Activated naive CD4-positive, alpha-beta T cell treated with anti-CD3 and anti-CD28 coated beads, Interleukin-2, amount 50 U/mL, for 72 hours (primary cell): Measurements from ENCODE around the gene AGRN. TPM values are rescaled to one million over a fixed set of nuclear protein-coding genes. Genes with fewer than 3 reads are reported as not detected.
"Not testable (repeated sequence)": the region's sequence is repeated elsewhere in the genome, so short reads cannot be mapped to it uniquely, and the experiment has no call there.

Source experiments
- ATAC-seq, 2 donors: fragments of 150-1000 bp; cut with Tn5 transposase; 2 replicates each; pipeline ENCODE4 v1.10.0; 2021; ENCODE audit warnings: mild to moderate bottlenecking in 2 of 2, moderate library complexity in 2 of 2
- DNase-seq, 2 donors: peaks; one replicate each; pipeline ENCODE4 v3.0.0; 2021 to 2022; ENCODE audit warnings: low spot score in 2 of 2
- H3K27ac Mint-ChIP-seq, 2 donors: one replicate each; pipeline ENCODE4 v1.8.0; 2022; ENCODE audit warnings: mild to moderate bottlenecking in 2 of 2, mixed read lengths in 2 of 2
- H3K36me3 Mint-ChIP-seq, 2 donors: one replicate each; pipeline ENCODE4 v1.8.0; 2022; ENCODE audit warnings: mixed read lengths in 2 of 2
- H3K9me3 Mint-ChIP-seq, 2 donors: one replicate each; pipeline ENCODE4 v1.8.0; 2022; ENCODE audit warnings: mixed read lengths in 2 of 2
- total RNA-seq, 2 donors: library from RNA; stranded (reverse); gene quantifications; one replicate each; pipeline ENCODE4 v1.2.3, GENCODE V29; 2022

AGRN gene
- total RNA-seq, 2 donors from 2014 or later, result 44.5 to 79.9 TPM

DNA sequence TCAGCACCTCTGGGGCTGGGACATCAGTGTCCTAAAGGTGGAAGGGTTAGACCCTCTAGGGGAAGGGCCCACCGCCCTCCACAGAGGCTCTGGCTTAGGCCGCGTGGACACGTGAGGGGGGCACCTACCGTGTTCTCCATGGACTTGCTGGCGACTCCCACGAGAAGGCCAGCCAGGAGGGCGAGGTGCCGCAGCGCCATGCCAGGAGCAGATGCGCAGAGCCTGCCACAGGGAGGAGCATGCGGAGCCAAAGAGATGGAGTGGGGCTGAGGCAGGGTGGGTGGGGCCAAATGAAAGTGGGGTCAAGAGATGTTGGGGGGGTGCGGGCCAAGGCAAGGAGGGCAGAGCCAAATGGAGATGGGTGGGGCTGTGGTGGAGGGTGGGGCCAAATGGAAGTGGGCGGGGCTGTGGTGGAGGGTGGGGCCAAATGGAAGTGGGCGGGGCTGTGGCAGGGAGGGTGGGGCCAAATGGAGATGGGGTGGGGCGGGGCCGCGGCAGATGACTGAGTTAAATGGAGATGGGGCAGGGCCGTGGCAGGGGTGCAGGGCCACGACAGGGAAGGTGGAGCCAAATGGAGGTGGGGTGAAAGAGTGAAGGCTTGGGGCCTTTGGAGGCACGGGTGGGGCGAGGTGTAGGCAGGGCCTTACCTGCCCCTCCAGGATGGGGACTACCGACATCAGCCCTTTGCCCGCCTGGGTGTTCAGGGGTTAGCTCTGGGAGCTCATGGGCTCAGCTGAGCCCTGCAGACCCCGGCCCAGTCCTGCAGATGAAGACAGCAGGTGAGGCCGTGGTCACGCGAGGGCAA is 71.6 kb downstream of the AGRN start:
- peak in 1 of 2 donors; percentile 33 for ATAC-seq
- H3K36me3 Mint-ChIP-seq, result no peaks in the 10 kb centered on the region
- no peak overlapping the region for H3K27ac Mint-ChIP-seq
- no peak for DNase-seq
- no peaks in the 10 kb centered on the region for H3K9me3 Mint-ChIP-seq

DNA sequence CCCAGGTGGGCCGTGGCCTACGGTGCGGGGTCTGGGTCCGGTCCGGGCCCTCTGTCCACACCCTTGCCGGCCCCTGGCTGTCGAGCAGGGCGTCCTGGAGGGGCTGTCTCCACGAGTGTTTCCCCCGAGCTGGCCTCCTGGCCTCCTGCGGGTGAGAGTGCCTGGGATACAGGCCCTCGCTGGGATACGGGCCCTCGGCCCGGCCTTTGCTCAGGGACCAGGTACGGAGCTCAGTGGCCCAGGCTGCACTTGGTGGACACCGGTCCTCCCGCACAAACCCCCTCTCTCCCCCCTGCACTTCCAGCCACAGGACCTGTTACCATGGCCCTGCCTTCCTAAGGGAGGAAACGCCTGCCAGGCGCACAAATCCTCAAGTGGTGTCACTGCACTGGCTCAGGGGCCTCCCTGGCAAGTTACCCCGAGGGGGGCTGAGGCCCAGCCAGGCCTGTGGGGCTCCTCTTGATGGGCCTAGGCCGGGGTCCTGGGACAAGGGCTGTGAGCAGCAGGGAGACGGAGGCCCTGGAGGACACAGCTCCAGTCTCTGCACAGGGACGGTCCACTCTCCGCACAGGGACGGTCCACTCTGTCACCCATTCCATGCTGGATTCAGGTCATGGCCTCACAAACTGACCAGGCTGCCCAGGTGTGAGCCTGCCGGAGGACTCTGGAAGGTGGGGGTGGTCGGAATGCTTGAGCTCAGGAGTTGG is 72.4 kb downstream of the AGRN start:
- H3K27ac Mint-ChIP-seq, result no peak overlapping the region
- ATAC-seq (no peak), DNase-seq (no peak)
- no peaks in the 10 kb centered on the region for H3K9me3 Mint-ChIP-seq
- H3K36me3 Mint-ChIP-seq, result no peaks in the 10 kb centered on the region

DNA sequence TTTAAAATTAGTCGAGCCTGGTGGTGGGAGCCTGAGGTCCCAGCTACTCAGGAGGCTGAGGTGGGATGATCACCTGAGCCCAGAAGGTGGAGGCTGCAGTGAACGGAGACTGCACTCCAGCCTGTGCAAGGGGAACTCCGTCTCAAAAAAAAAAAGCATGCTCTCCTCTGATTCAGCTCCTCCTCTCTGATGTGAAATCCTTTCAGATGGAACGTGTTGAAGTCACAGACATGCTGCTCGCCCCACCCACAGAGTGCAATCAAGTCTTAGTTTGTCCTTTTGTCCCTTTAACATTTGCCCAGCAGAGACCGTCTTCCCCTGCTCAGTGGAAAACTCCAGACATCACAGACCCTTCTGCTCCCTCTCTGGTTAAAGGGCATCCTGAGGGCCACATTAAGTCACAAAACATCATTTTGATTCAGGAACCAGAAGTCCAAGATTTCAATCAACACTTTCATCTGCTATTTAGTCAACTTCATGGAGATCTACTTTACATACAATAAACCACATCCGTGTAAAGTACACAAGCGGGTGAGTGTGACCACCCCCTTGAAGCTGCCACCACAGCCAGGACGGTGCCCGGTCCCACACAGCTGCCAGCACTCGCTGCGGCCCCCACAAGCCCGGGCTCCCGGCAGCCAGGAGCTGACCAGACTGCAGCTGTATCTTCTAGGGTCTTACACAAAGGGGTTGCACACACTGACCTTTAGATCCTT is 73.1 kb downstream of the AGRN start:
- Mint-ChIP-seq H3K36me3 (peaks cover 0 to 7% of the 10 kb centered on the region in 2 donors), H3K27ac (no peak overlapping the region), H3K9me3 (no peaks in the 10 kb centered on the region)
- ATAC-seq (peak in 1 of 2 donors; percentile 25), DNase-seq (no peak)

DNA sequence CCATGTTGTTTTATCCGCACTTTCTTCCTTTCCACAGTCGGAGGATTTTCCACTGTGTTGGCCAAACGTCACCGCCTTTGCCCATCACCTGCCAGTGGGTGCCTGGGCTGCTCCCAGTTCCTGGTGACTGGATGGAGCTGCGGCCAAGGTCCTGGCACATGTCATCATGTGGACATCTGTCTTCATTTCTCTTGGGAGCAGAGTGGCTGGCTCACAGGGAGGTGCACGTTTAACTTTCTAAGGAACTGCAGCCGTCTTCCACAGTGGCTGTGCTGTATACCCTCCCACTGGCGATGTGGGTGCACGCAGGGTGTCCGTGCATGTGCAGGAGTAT is 73.7 kb downstream of the AGRN start:
- DNase-seq (no peak), ATAC-seq (no peak)
- H3K27ac Mint-ChIP-seq, result no peak overlapping the region
- peaks cover under 1 to 13% of the 10 kb centered on the region in 2 donors for H3K36me3 Mint-ChIP-seq
- peaks cover 0 to under 1% of the 10 kb centered on the region in 2 donors for H3K9me3 Mint-ChIP-seq

DNA sequence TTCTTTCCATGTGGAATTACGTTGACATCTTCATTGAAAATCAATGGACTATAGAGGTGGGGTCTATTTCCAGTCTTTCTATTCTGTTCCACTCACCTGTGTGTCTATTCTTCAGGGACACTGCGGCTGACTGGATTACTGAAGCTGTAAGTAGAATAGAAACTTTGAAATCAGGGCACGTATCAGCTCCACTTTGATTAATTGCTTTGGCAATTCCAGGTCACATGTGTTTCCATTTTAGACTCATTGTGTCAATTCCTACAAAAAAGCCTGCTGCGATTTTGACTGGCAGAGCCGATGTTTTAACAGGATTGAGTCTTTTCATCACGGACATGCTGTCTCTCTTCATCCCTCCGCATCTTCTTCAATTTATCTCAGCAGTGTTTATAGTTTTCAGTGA is 75.1 kb downstream of the AGRN start:
- DNase-seq, result no peak
- Mint-ChIP-seq H3K27ac (no peak overlapping the region), H3K36me3 (peaks cover 14 to 26% of the 10 kb centered on the region in 2 donors)

DNA sequence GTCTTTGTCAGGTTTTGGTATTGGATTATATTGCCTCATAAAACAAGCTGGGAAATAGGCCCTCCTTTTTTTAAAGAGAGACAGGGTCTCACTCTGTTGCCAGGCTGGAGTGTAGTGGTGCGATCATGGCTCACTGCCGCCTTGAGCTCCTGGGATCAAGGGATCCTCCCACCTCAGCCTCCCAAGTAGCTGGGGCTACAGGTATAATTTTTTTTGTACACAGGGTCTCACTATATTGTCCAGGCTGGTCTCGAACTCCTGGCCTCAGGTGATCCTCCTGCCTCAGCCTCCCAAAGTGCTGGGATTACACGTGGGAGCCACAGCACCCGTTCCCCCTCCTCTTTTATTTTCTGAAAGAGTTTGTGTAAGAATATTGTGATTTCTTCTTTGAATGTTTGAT is 76.2 kb downstream of the AGRN start:
- peaks cover 18 to 33% of the 10 kb centered on the region in 2 donors for H3K36me3 Mint-ChIP-seq

More for the DNA sequence above, 75.1 kb downstream of the AGRN start:
- peaks cover 12 to 13% of the 10 kb centered on the region in 2 donors for H3K9me3 Mint-ChIP-seq
- no peak for ATAC-seq

DNA sequence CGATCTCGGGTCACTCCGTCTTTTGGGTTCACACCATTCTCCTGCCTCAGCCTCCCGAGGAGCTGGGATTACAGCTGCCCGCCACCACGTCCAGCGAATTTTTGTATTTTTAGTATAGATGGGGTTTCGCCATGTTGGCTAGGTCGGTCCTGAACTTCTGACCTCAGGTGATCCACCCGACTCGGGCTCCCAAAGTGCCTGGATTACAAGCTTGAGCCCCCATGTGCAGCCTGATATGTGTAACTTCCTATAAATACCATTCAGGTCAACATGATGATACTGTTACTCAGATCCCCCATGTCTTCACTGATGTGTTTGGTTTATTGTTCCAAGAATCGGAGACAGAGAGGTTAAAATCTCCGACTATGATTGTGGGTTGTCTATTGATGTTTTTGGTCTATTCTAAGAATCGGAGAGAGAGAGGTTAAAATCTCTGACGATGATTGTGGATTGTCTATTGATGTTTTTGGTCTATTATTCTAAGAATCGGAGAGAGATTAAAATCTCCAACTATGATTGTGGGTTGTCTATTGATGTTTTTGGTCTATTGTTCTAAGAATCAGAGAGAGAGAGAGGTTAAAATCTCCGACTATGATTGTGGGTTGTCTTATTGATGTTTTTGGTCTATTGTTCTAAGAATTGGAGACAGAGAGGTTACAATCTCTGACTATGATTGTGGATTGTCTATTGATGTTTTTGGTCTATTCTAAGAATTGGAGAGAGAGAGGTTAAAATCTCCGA is 78.9 kb downstream of the AGRN start:
- Mint-ChIP-seq H3K9me3 (peaks cover 16 to 22% of the 10 kb centered on the region in 2 donors), H3K36me3 (peaks cover 18 to 38% of the 10 kb centered on the region in 2 donors), H3K27ac (peak overlapping the region; percentile 14 to 79)
- DNase-seq, result no peak
- ATAC-seq, result peak in 1 of 2 donors; percentile 86

More for the DNA sequence above, 76.2 kb downstream of the AGRN start:
- peaks cover 16 to 18% of the 10 kb centered on the region in 2 donors for H3K9me3 Mint-ChIP-seq
- not testable (repeated sequence) for DNase-seq, H3K27ac Mint-ChIP-seq, ATAC-seq

DNA sequence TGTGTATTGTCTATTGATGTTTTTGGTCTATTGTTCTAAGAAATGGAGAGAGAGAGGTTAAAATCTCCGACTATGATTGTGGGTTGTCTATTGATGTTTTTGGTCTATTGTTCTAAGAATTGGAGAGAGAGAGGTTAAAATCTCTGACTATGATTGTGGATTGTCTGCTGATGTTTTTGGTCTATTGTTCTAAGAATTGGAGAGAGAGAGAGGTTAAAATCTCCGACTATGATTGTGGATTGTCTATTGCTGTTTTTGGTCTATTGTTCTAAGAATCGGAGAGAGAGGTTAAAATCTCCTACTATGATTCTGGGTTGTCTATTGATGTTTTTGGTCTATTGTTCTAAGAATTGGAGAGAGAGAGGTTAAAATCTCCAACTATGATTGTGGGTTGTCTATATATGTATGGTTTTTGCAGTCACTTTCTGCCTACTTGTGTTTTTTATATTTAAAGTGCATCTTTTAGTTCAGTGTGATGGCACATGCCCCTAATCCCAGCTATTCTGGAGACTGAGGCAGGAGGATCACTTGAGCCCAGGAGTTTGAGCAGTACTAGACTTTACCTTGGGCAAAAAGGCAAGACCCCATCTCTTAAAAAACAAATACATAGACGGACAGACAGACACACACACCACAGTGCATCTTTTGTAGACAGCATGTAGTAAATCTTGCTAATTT is 79.7 kb downstream of the AGRN start:
- no peak for DNase-seq
- Mint-ChIP-seq H3K9me3 (peaks cover 16 to 22% of the 10 kb centered on the region in 2 donors), H3K27ac (peak overlapping the region; percentile 14 to 79), H3K36me3 (peaks cover 18 to 38% of the 10 kb centered on the region in 2 donors)
- peak in 1 of 2 donors; percentile 42 for ATAC-seq

DNA sequence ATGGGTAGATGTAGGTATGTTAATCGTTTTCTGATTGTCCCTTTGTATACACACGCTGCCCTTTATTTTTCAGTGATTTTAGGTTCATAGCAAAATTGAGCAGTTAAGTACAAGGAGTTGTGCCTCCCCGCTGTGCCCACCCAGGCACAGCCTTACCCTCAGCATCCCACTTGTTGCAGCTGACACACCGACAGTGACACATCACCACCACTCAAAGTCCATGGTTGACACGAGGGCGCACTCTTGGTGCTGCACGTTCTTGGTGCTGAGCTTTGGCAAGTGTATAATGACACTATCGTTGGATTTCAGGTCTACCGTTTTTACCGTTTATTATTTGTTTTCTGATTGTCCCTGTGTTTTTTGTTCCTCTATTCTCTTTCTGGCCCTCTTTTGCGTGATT is 80.4 kb downstream of the AGRN start:
- DNase-seq (no peak), ATAC-seq (no peak)
- peaks cover 16 to 22% of the 10 kb centered on the region in 2 donors for H3K9me3 Mint-ChIP-seq
- peaks cover 18 to 38% of the 10 kb centered on the region in 2 donors for H3K36me3 Mint-ChIP-seq
- H3K27ac Mint-ChIP-seq, result peak overlapping the region in 1 of 2 donors; percentile 48

DNA sequence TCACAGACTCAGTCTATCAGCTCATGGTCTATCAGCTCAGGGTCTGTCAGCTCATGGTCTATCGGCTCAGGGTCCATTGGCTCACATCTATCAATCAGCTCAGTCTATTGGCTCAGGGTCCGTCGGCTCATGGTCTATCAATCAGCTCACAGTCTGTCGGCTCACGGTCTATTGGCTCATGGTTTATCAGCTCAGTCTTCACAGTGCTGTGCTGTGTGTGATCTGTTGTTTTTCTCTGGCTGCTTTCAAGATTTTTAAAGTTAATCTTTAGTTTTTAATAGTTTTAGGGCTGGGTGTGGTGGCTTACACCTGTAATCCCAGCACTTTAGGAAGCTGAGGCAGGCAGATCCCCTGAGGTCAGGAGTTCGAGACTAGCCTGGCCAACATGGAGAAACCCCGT is 81.6 kb downstream of the AGRN start:
- ATAC-seq (no peak), DNase-seq (no peak)
- Mint-ChIP-seq H3K36me3 (peaks cover 18 to 44% of the 10 kb centered on the region in 2 donors), H3K27ac (no peak overlapping the region), H3K9me3 (peaks cover 16 to 22% of the 10 kb centered on the region in 2 donors)

DNA sequence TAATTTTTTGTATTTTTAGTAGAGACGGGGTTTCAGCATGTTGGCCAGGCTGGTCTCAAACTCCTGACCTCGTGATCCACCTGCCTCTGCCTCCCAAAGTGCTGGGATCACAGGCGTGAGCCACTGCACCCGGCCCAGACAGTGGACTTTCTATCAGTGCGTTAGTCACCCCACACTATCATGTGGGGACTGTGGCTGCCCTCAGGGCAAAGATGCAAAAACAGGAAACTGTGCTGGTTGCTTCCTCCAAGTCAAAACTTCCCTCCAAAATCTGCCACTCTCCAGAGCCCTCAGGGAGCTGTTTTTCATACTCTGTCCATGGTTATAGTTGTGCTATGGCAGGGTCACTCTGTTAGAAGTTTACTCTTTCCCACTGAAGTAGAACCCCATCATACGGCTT is 84.2 kb downstream of the AGRN start:
- peaks cover 12 to 34% of the 10 kb centered on the region in 2 donors for H3K36me3 Mint-ChIP-seq
- peak overlapping the region; percentile 84 to 85 for H3K27ac Mint-ChIP-seq
- H3K9me3 Mint-ChIP-seq, result peaks cover 11 to 16% of the 10 kb centered on the region in 2 donors
- peak; percentile 82 to 99 for ATAC-seq
- DNase-seq, result peak in 1 of 2 donors; percentile 56

Other genes with a start within 250 kb of the AGRN start
- gene SAMD11, start 96.2 kb upstream of the AGRN start, total RNA-seq, result not detected
- gene NOC2L, start 60.9 kb upstream of the AGRN start, total RNA-seq, result 100 to 1,000 TPM in 1 of 2 donors, 10 to 100 TPM in 1; 66.3 to 112 TPM
- gene KLHL17, start 59.5 kb upstream of the AGRN start, total RNA-seq, result 10 to 100 TPM; 19.9 to 26.1 TPM
- gene PLEKHN1, start 53.6 kb upstream of the AGRN start, total RNA-seq, result 1 to 10 TPM; 1.9 to 5.0 TPM
- gene PERM1, start 38.0 kb upstream of the AGRN start, total RNA-seq, result not detected
- 1 to 10 TPM; 3.2 to 4.4 TPM for gene HES4, start 20.0 kb upstream of the AGRN start, total RNA-seq
- 10 to 100 TPM; 91.6 to 97.5 TPM for gene ISG15, start 6.6 kb upstream of the AGRN start, total RNA-seq
- not detected for gene RNF223, start 54.2 kb downstream of the AGRN start, total RNA-seq
- gene C1orf159, start 96.0 kb downstream of the AGRN start, total RNA-seq, result 10 to 100 TPM; 20.7 to 21.2 TPM
- not detected for gene TTLL10, start 153.8 kb downstream of the AGRN start, total RNA-seq
- gene TNFRSF18, start 186.5 kb downstream of the AGRN start, total RNA-seq, result 100 to 1,000 TPM in 1 of 2 donors, 10 to 100 TPM in 1; 43.6 to 250 TPM
- gene TNFRSF4, start 194.0 kb downstream of the AGRN start, total RNA-seq, result 100 to 1,000 TPM; 166 to 176 TPM
- 100 to 1,000 TPM in 1 of 2 donors, 10 to 100 TPM in 1; 68.4 to 144 TPM for gene SDF4, start 211.9 kb downstream of the AGRN start, total RNA-seq
- gene B3GALT6, start 212.1 kb downstream of the AGRN start, total RNA-seq, result 10 to 100 TPM in 1 of 2 donors, 1 to 10 TPM in 1; 9.0 to 12.5 TPM
- 10 to 100 TPM in 1 of 2 donors, 1 to 10 TPM in 1; 4.0 to 17.7 TPM for gene C1QTNF12, start 226.6 kb downstream of the AGRN start, total RNA-seq